K562 (cell line): ENCODE measurements around the gene MFSD12. TPM values are rescaled to one million over a fixed set of nuclear protein-coding genes. Genes with fewer than 3 reads are reported as not detected.

Experiments
- ATAC-seq: fragments of 200-7000 bp; cut with Tn5 transposase; 3 replicates; pipeline ENCODE4 v1.9.1; 2020; ENCODE audit warnings: moderate library complexity
- BruUV-seq: library from RNA; stranded (reverse); fragments of 400-500 nt; replicated peaks from 2 replicates; lab custom pipeline; 2021; lab: Mats Ljungman, UMichigan
- CTCF ChIA-PET: fragments of 300-600 bp; formaldehyde crosslinking; extraction: SDS; loops from one replicate; lab custom pipeline; 2021; ENCODE audit warnings: low intra/inter-chr PET ratio; lab: Yijun Ruan, JAX
- POLR2A ChIA-PET: fragments of 300-600, 350-650 bp; sonication (Branson Sonifier 250); formaldehyde crosslinking; extraction: SDS; loops from one replicate; lab custom pipeline; 2021; ENCODE audit warnings: antibody characterized with exemption, inconsistent platforms; lab: Yijun Ruan, JAX
- DNase-seq, 4 experiments: peaks; one replicate each; pipeline versions ENCODE4 v3.0.0 to v3.0.0-alpha.2; 2011 to 2018; ENCODE audit warnings: low spot score in 3 of 4, mixed read lengths in 3 of 4; ENCODE audit errors: extremely low read depth in 1 of 4
- FAIRE-seq: peaks from 2 replicates; lab custom pipeline; 2011; peaks lifted over from hg19 to GRCh38; lab: Jason Lieb, UNC
- H2AFZ ChIP-seq: 2 replicates; pipeline ENCODE4 v1.6.0; 2011; ENCODE audit warnings: low read depth, low read length, control low read depth, inconsistent platforms
- H3K27ac ChIP-seq: fragments of 200-600 bp; 3 replicates; pipeline ENCODE4 v1.8.0; 2011; ENCODE audit warnings: low read depth, mild to moderate bottlenecking, control low read depth, inconsistent platforms, low read length, moderate library complexity, mixed read lengths; ENCODE audit errors: extremely low read depth
- H3K27me3 ChIP-seq, 2 experiments: fragments of 300-600 bp in 1 of 2; 2 replicates in 1 of 2; 3 replicates in 1 of 2; pipeline versions ENCODE4 v1.6.0 to v1.8.0; 2011; ENCODE audit warnings: inconsistent platforms in 2 of 2, low read length in 2 of 2, mild to moderate bottlenecking in 1 of 2, mixed read lengths in 1 of 2, moderate library complexity in 1 of 2; ENCODE audit not compliant: control insufficient read depth in 2 of 2, insufficient read depth in 2 of 2
- H3K36me3 ChIP-seq: fragments of 300-600 bp; 3 replicates; pipeline ENCODE4 v1.8.0; 2011; ENCODE audit warnings: mild to moderate bottlenecking, low read length, inconsistent platforms; ENCODE audit not compliant: control insufficient read depth, insufficient read depth
- H3K4me1 ChIP-seq, 2 experiments: fragments of 200-600 bp in 1 of 2; replicated peaks in 1 of 2; 2 replicates in 1 of 2; 3 replicates in 1 of 2; pipeline versions ENCODE4 v1.5.1 to v1.8.0; 2011; ENCODE audit warnings: inconsistent platforms in 2 of 2, low read length in 2 of 2, mild to moderate bottlenecking in 1 of 2, mixed read lengths in 1 of 2, moderate library complexity in 1 of 2; ENCODE audit not compliant: control insufficient read depth in 2 of 2, insufficient read depth in 2 of 2
- H3K4me2 ChIP-seq: 2 replicates; pipeline ENCODE4 v1.6.1; 2011; ENCODE audit warnings: low read length, control low read depth, inconsistent platforms, mixed read lengths; ENCODE audit not compliant: insufficient read depth
- H3K4me3 ChIP-seq: fragments of 200-600 bp; sonication (generic), shearing (Covaris generic); 2 replicates; pipeline ENCODE4 v1.5.1; 2016; ENCODE audit warnings: control low read depth, inconsistent platforms
- H3K79me2 ChIP-seq: fragments of 200-600 bp; 3 replicates; pipeline ENCODE4 v1.8.0; 2011; ENCODE audit warnings: low read length, inconsistent platforms; ENCODE audit not compliant: control insufficient read depth, insufficient read depth
- H3K9ac ChIP-seq, 2 experiments: 2 replicates each; pipeline versions ENCODE4 v1.6.0 to v1.6.1; 2011; ENCODE audit warnings: low read depth in 2 of 2, low read length in 2 of 2, control low read depth in 1 of 2, inconsistent platforms in 1 of 2, mild to moderate bottlenecking in 1 of 2, mixed read lengths in 1 of 2; ENCODE audit not compliant: insufficient read depth in 1 of 2
- H3K9me1 ChIP-seq: one replicate; pipeline ENCODE4 v1.6.0; 2011; ENCODE audit warnings: inconsistent platforms, mild to moderate bottlenecking, low read length, moderate library complexity; ENCODE audit not compliant: control insufficient read depth, insufficient read depth
- H3K9me3 ChIP-seq: replicated peaks from 2 replicates; pipeline ENCODE4 v1.5.1; 2011; ENCODE audit warnings: low read depth, low read length, inconsistent platforms; ENCODE audit not compliant: control insufficient read depth, insufficient read depth
- H4K20me1 ChIP-seq: replicated peaks from 2 replicates; pipeline ENCODE4 v1.6.1; 2011; ENCODE audit warnings: low read length, inconsistent platforms, mixed read lengths; ENCODE audit not compliant: control insufficient read depth, insufficient read depth
- ADNP ChIP-seq: fragments of 200-800 bp; sonication (Bioruptor generic); IDR thresholded peaks from 2 replicates; pipeline ENCODE4 v1.6.1; 2016; ENCODE audit warnings: missing genetic modification characterization, missing compliant biosample characterization
- RBBP5 ChIP-seq: fragments of 200-600 bp; sonication (generic); IDR thresholded peaks from 2 replicates; pipeline ENCODE4 v1.6.1; 2012; ENCODE audit warnings: borderline replicate concordance, mild to moderate bottlenecking, low read length, control low read depth, inconsistent platforms; ENCODE audit not compliant: insufficient read depth, poor library complexity, severe bottlenecking
- SLC30A9 ChIP-seq: fragments of 250-450 bp; sonication (Bioruptor Pico); IDR thresholded peaks from 2 replicates; pipeline ENCODE4 v1.8.0; 2022; ENCODE audit warnings: mild to moderate bottlenecking, moderate library complexity
- ZNF408 ChIP-seq: fragments of 250-450 bp; sonication (Bioruptor Pico); IDR thresholded peaks from 2 replicates; pipeline ENCODE4 v1.4.0; 2020; ENCODE audit warnings: low read depth, mild to moderate bottlenecking, moderate library complexity
- WGBS: fragments of 100-300 bp; shearing (Covaris generic); methylation state at CpG from one replicate; pipeline ENCODE4 v1.1.6; 2016; ENCODE audit warnings: low coverage, mixed read lengths; ENCODE audit not compliant: insufficient coverage; ENCODE audit errors: missing lambda C conversion rate; 5-methylcytosine and 5-hydroxymethylcytosine counted together
- in situ Hi-C: fragments of 300-500 bp; cut with MboI; formaldehyde crosslinking; loops from 4 replicates; pipeline ENCODE4 v1.15.0; 2018; ENCODE audit warnings: inconsistent platforms, mixed read lengths
- intact Hi-C: fragments of 100-400 bp; cut with micrococcal nuclease; formaldehyde crosslinking; loops from 2 replicates; pipeline ENCODE4 v1.14.2; 2022
- polyA plus RNA-seq, 8 experiments: library from polyadenylated mRNA; depleted of rRNA in 4 of 8; stranded (reverse) in 5 of 8; unstranded in 3 of 8; fragments of >200 nt; fragmentation: Nextera tagmentation in 2 of 8; fragmentation: Illumina TruSeq in 1 of 8; extraction: Ambion mirVana in 2 of 8; extraction: Trizol in 1 of 8; gene quantifications; 2 replicates each; pipeline versions ENCODE4 v1.2.1 to v1.2.3, GENCODE V29; 2011 to 2014; ENCODE audit warnings: inconsistent platforms in 1 of 8, missing spikeins in 1 of 8
- total RNA-seq, 7 experiments: library from RNA; depleted of rRNA in 6 of 7; stranded (reverse); fragments of >200 nt in 6 of 7; fragmentation: Illumina TruSeq in 2 of 7; extraction: Trizol in 2 of 7; gene quantifications; 2 replicates each; pipeline versions ENCODE4 v1.2.1 to v1.2.3, GENCODE V29; 2011 to 2021; ENCODE audit warnings: low replicate concordance in 1 of 7
- TF ChIP-seq, protein P1 (sequence below): fragments of 200-800 bp; sonication (Bioruptor generic); IDR thresholded peaks from 2 replicates; pipeline ENCODE4 v1.6.1; 2017; ENCODE audit warnings: missing genetic modification characterization, missing compliant biosample characterization
- TF ChIP-seq, protein P2 (sequence below), 2 experiments: IDR thresholded peaks in 1 of 2; conservative IDR thresholded peaks in 1 of 2; 2 replicates each; pipeline ENCODE4 v1.6.1; 2016; ENCODE audit warnings: low read depth in 2 of 2, mild to moderate bottlenecking in 1 of 2, missing compliant biosample characterization in 1 of 2, missing genetic modification characterization in 1 of 2, moderate library complexity in 1 of 2
- TF ChIP-seq, protein P3 (sequence below): fragments of 250-450 bp; sonication (Bioruptor Pico); IDR thresholded peaks from 2 replicates; pipeline ENCODE4 v1.4.0; 2020; ENCODE audit warnings: mild to moderate bottlenecking

MFSD12 gene
- total and polyA plus RNA-seq, 9 of the 15 experiments (the other 6 are each of a cell fraction or from before 2014, with no cell fraction given), result 0.69 to 112 (median 31.8) TPM

DNA sequence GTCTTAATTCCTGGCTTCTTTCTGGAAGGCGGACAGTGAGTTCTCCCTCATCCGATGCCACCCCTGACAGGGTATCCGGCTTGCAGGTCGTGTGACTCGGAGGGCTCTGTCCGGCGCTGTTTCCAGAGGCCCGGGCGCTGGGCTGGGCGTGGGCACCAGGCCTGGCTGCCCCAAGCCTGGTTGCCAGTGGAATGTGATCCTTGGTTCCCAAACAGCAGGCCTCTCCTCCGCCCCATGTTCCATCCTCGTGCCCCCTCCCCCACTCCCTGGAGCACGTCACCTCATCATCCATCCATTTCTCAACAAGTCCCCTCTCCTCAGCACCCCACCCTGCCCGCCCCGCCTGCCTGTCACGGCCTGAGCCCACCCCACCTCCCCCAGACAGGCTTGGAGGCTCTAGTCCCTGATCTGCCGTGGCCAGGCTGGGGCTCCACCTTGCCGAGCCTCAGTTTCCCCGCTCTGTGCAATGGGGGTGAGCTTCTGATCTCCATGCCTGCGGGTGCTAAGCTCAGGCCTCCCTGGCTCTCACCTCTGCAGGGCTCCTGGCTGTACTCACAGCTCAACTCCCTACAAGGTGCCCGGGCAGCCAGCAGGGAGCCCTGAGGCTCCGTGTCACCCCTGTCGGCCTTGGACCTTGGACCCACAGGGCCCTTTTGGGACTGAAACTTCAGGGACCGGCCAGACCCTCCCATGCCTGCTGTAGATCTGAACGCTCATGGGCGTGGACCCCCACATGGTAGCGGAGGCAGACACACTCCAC, 47.0 kb upstream of the MFSD12 start:
- H3K27ac ChIP-seq, result no peak overlapping the region
- intact Hi-C loops (loop anchor here (10.0 kb wide), 1 partner anchor 60 kb away; no protein-coding TSS in a partner anchor), in situ Hi-C loops (no loop called here)
- H2AFZ ChIP-seq, result no peak overlapping the region
- H3K4me2 ChIP-seq, result peak overlapping the region; percentile 91
- no peaks in the 10 kb centered on the region for H4K20me1 ChIP-seq
- peaks cover 24% of the 10 kb centered on the region; the same call in 1 of the 3 replicates for H3K36me3 ChIP-seq
- peaks cover 33 to 74% of the 10 kb centered on the region in 2 experiments for H3K4me1 ChIP-seq
- FAIRE-seq (no peak), DNase-seq (no peak), ATAC-seq (no peak)
- H3K4me3 ChIP-seq, result peak overlapping the region; percentile 89; the same call in 1 of the 2 replicates
- H3K27me3 ChIP-seq, result no peaks in the 10 kb centered on the region
- WGBS, result 85% methylated on average over 18 of the region's 27 CpGs
- H3K9ac ChIP-seq, result peak overlapping the region; percentile 0 to 80; a peak in 2 of 4 replicates
- H3K9me3 ChIP-seq, result no peaks in the 10 kb centered on the region
- CTCF ChIA-PET, result no interaction called here
- BruUV-seq, result no TSS peak
- TF ChIP-seq, protein P1, sequence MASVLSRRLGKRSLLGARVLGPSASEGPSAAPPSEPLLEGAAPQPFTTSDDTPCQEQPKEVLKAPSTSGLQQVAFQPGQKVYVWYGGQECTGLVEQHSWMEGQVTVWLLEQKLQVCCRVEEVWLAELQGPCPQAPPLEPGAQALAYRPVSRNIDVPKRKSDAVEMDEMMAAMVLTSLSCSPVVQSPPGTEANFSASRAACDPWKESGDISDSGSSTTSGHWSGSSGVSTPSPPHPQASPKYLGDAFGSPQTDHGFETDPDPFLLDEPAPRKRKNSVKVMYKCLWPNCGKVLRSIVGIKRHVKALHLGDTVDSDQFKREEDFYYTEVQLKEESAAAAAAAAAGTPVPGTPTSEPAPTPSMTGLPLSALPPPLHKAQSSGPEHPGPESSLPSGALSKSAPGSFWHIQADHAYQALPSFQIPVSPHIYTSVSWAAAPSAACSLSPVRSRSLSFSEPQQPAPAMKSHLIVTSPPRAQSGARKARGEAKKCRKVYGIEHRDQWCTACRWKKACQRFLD (CRISPR knock-in tag), result no peak
- TF ChIP-seq ADNP (tag), result no peak
- no peak for TF ChIP-seq SLC30A9 (CRISPR knock-in tag)
- TF ChIP-seq, protein P2, sequence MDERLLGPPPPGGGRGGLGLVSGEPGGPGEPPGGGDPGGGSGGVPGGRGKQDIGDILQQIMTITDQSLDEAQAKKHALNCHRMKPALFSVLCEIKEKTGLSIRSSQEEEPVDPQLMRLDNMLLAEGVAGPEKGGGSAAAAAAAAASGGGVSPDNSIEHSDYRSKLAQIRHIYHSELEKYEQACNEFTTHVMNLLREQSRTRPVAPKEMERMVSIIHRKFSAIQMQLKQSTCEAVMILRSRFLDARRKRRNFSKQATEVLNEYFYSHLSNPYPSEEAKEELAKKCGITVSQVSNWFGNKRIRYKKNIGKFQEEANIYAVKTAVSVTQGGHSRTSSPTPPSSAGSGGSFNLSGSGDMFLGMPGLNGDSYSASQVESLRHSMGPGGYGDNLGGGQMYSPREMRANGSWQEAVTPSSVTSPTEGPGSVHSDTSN (CRISPR knock-in tag; IDR thresholded peaks at IDR 0.05; ENCODE audit: low read depth), result no peak
- TF ChIP-seq, protein P2 (tag; conservative IDR thresholded peaks at IDR 0.05; ENCODE audit: low read depth), result no peak
- TF ChIP-seq RBBP5, result peak; percentile 15
- TF ChIP-seq, protein P3, sequence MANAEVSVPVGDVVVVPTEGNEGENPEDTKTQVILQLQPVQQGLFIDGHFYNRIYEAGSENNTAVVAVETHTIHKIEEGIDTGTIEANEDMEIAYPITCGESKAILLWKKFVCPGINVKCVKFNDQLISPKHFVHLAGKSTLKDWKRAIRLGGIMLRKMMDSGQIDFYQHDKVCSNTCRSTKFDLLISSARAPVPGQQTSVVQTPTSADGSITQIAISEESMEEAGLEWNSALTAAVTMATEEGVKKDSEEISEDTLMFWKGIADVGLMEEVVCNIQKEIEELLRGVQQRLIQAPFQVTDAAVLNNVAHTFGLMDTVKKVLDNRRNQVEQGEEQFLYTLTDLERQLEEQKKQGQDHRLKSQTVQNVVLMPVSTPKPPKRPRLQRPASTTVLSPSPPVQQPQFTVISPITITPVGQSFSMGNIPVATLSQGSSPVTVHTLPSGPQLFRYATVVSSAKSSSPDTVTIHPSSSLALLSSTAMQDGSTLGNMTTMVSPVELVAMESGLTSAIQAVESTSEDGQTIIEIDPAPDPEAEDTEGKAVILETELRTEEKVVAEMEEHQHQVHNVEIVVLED (CRISPR knock-in tag), result no peak
- TF ChIP-seq ZNF408, result no peak
- H3K79me2 ChIP-seq, result peaks cover 44% of the 10 kb centered on the region
- POLR2A ChIA-PET, result interaction anchor here (0.6 to 1.1 kb wide), 3 partner anchors 15 to 49 kb away, joined by 3 to 4 read pairs (median 3); no protein-coding TSS in a partner anchor
- H3K9me1 ChIP-seq, result peaks cover 2% of the 10 kb centered on the region
